ENCODE results near the gene CA14. TPM values are rescaled to one million over a fixed set of nuclear protein-coding genes. Genes with fewer than 3 reads are reported as not detected.
"Not testable (repeated sequence)": the region's sequence is repeated elsewhere in the genome, so short reads cannot be mapped to it uniquely, and the experiment has no call there.

Gene CA14
- total RNA-seq, 1 experiment from 2014 or later: not detected

GRCh38 chr1:150213170-150214098 is 44.1 kb upstream of the CA14 start:
- H3K27me3 ChIP-seq (ENCODE audit: control insufficient read depth, insufficient read depth, low read length): no peaks in the 10 kb centered on the region
- no peaks in the 10 kb centered on the region for H3K36me3 ChIP-seq (ENCODE audit: control insufficient read depth, insufficient read depth, low read length)
- in situ Hi-C loops (cut with HindIII; ENCODE audit: low pct_unique_long_range_greater_than_20kb, low sequenced_read_pairs) (no loop called here), intact Hi-C loops (cut with micrococcal nuclease; ENCODE audit: unreplicated experiment) (no loop called here)
- H3K27ac ChIP-seq (ENCODE audit: low read length): peak overlapping the region; percentile 94
- CTCF ChIA-PET: no interaction called here
- peak overlapping the region; percentile 40 to 72 for H3K4me3 ChIP-seq (ENCODE audit: low read depth in 2 of 2, low read length in 2 of 2)
- BruUV-seq (replicated peaks): no TSS peak
- H3K4me1 ChIP-seq (ENCODE audit: control insufficient read depth, insufficient read depth, low read length): peaks cover 5% of the 10 kb centered on the region; the same call in 1 of the 2 replicates
- no peaks in the 10 kb centered on the region for H3K9me3 ChIP-seq (ENCODE audit: control insufficient read depth, insufficient read depth, low read depth, low read length)
- peak; percentile 100 for ATAC-seq
- POLR2A ChIA-PET: interaction anchor here (0.6 kb wide), 1 partner anchor 329 kb away, joined by 8 read pairs; no protein-coding TSS in a partner anchor
- TF ChIP-seq POLR2AphosphoS5 (IDR thresholded peaks at IDR 0.05; ENCODE audit: low read depth, low read length) (peak; percentile 70; the same call in 1 of the 2 replicates), SIN3A (IDR thresholded peaks at IDR 0.05; ENCODE audit: borderline replicate concordance, insufficient read depth, low read depth, low read length) (no peak), TCF7L2 (IDR thresholded peaks at IDR 0.05; ENCODE audit: low read depth, low read length) (peak; percentile 87), CTCF (IDR thresholded peaks at IDR 0.05) (no peak), REST (IDR thresholded peaks at IDR 0.05; ENCODE audit: insufficient read depth in 1 of 2, low read depth in 2 of 2, low read length in 1 of 2) (no peak)
- DNase-seq (ENCODE audit: low read depth, low spot score): peak; percentile 52

- H3K27me3 ChIP-seq (ENCODE audit: control insufficient read depth, insufficient read depth, low read length); in situ Hi-C loops (cut with HindIII; ENCODE audit: low pct_unique_long_range_greater_than_20kb, low sequenced_read_pairs); DNase-seq (ENCODE audit: low read depth, low spot score); ATAC-seq; CTCF ChIA-PET; H3K36me3 ChIP-seq (ENCODE audit: control insufficient read depth, insufficient read depth, low read length); H3K9me3 ChIP-seq (ENCODE audit: control insufficient read depth, insufficient read depth, low read depth, low read length); intact Hi-C loops (cut with micrococcal nuclease; ENCODE audit: unreplicated experiment); H3K4me1 ChIP-seq (ENCODE audit: control insufficient read depth, insufficient read depth, low read length); BruUV-seq (replicated peaks): not testable (repeated sequence)
- H3K4me3 ChIP-seq (ENCODE audit: low read depth in 2 of 2, low read length in 2 of 2): peak overlapping the region; percentile 40 to 72
- peak overlapping the region; percentile 94 for H3K27ac ChIP-seq (ENCODE audit: low read length)
- POLR2A ChIA-PET: interaction anchor here (0.6 kb wide), 1 partner anchor 328 kb away, joined by 8 read pairs; no protein-coding TSS in a partner anchor
These were observed 43.3 kb upstream of the CA14 start for GRCh38 chr1:150214099-150214756.

GRCh38 chr1:150215855-150216254 is 41.7 kb upstream of the CA14 start:
- H3K9me3 ChIP-seq (ENCODE audit: control insufficient read depth, insufficient read depth, low read depth, low read length); DNase-seq (ENCODE audit: low read depth, low spot score); H3K27ac ChIP-seq (ENCODE audit: low read length); H3K4me3 ChIP-seq (ENCODE audit: low read depth in 2 of 2, low read length in 2 of 2); intact Hi-C loops (cut with micrococcal nuclease; ENCODE audit: unreplicated experiment); BruUV-seq (replicated peaks); CTCF ChIA-PET; POLR2A ChIA-PET; H3K27me3 ChIP-seq (ENCODE audit: control insufficient read depth, insufficient read depth, low read length); ATAC-seq; H3K4me1 ChIP-seq (ENCODE audit: control insufficient read depth, insufficient read depth, low read length); in situ Hi-C loops (cut with HindIII; ENCODE audit: low pct_unique_long_range_greater_than_20kb, low sequenced_read_pairs): not testable (repeated sequence)
- H3K36me3 ChIP-seq (ENCODE audit: control insufficient read depth, insufficient read depth, low read length): peaks cover 10% of the 10 kb centered on the region; the same call in 1 of the 2 replicates

Data from Panc1 (cell line).